K562 (cell line): ENCODE results near the gene RTN4. TPM values are rescaled to one million over a fixed set of nuclear protein-coding genes. Genes with fewer than 3 reads are reported as not detected.

ENCODE experiments used
- DACH1 ChIP-seq: fragments of 450-650 bp; IDR thresholded peaks from 2 replicates; pipeline ENCODE4 v1.6.1; 2018; ENCODE audit not compliant: partially characterized antibody
- DMBX1 ChIP-seq: fragments of 250-450 bp; sonication (Bioruptor Pico); IDR thresholded peaks from 2 replicates; pipeline ENCODE4 v1.8.0; 2022; ENCODE audit warnings: inconsistent platforms, mild to moderate bottlenecking, moderate library complexity, borderline replicate concordance
- ILF3 ChIP-seq: fragments of 450-650 bp; IDR thresholded peaks from 2 replicates; pipeline ENCODE4 v1.6.1; 2018; ENCODE audit warnings: antibody characterized with exemption, mild to moderate bottlenecking, moderate library complexity, borderline replicate concordance
- KAT7 ChIP-seq: sonication (generic); formaldehyde crosslinking; IDR thresholded peaks from 2 replicates; pipeline ENCODE4 v1.8.0; 2022; ENCODE audit warnings: missing genetic modification reagents, mild to moderate bottlenecking, borderline replicate concordance
- KDM1A ChIP-seq, 2 experiments: fragments of 450-650 bp; IDR thresholded peaks; 2 replicates each; pipeline ENCODE4 v1.6.1; 2016; ENCODE audit warnings: mild to moderate bottlenecking in 2 of 2
- MBD2 ChIP-seq: sonication (generic); IDR thresholded peaks from 2 replicates; pipeline ENCODE4 v1.6.1; 2016; ENCODE audit warnings: low read depth, borderline replicate concordance
- NFIC ChIP-seq: fragments of 450-650 bp; IDR thresholded peaks from 2 replicates; pipeline ENCODE4 v1.6.1; 2017; ENCODE audit warnings: mild to moderate bottlenecking, inconsistent platforms
- OTX1 ChIP-seq: fragments of 450-650 bp; formaldehyde crosslinking; IDR thresholded peaks from 2 replicates; pipeline ENCODE4 v1.4.0; 2022; ENCODE audit warnings: mild to moderate bottlenecking
- PTRF ChIP-seq: fragments of 450-650 bp; IDR thresholded peaks from 2 replicates; pipeline ENCODE4 v1.6.1; 2016; ENCODE audit warnings: mild to moderate bottlenecking, missing genetic modification characterization, missing compliant biosample characterization
- SRSF7 ChIP-seq: fragments of 200-400 bp; formaldehyde crosslinking; optimal IDR thresholded peaks from 2 replicates; pipeline ENCODE3; 2017; ENCODE audit warnings: mild to moderate bottlenecking, low read depth, low read length
- ZBTB11 ChIP-seq, 3 experiments: fragments of 200-800 bp in 1 of 3; fragments of 250-450 bp in 1 of 3; fragments of 450-650 bp in 1 of 3; sonication (Bioruptor Pico) in 1 of 3; sonication (Bioruptor generic) in 1 of 3; formaldehyde crosslinking in 1 of 3; IDR thresholded peaks; 2 replicates each; pipeline versions ENCODE4 v1.6.1 to v1.8.0; 2016 to 2022; ENCODE audit warnings: mild to moderate bottlenecking in 2 of 3, missing genetic modification characterization in 2 of 3, missing compliant biosample characterization in 1 of 3, moderate library complexity in 1 of 3
- ZBTB17 ChIP-seq: fragments of 450-650 bp; formaldehyde crosslinking; IDR thresholded peaks from 2 replicates; pipeline ENCODE4 v1.4.0; 2020; ENCODE audit warnings: mild to moderate bottlenecking
- ZNF384 ChIP-seq: IDR thresholded peaks from 2 replicates; pipeline ENCODE4 v1.6.1; 2012; ENCODE audit warnings: low read depth, low read length, improper control_type of control experiment
- ZNF395 ChIP-seq: fragments of 200-800 bp; sonication (Bioruptor generic); IDR thresholded peaks from 2 replicates; pipeline ENCODE4 v1.6.1; 2017; ENCODE audit warnings: missing genetic modification characterization, missing compliant biosample characterization
- ZNF609 ChIP-seq: sonication (generic); formaldehyde crosslinking; IDR thresholded peaks from 2 replicates; pipeline ENCODE4 v1.8.1; 2023; ENCODE audit warnings: missing genetic modification reagents, mild to moderate bottlenecking, borderline replicate concordance
- polyA plus RNA-seq, 8 experiments: library from polyadenylated mRNA; depleted of rRNA in 4 of 8; stranded (reverse) in 5 of 8; unstranded in 3 of 8; fragments of >200 nt; fragmentation: Nextera tagmentation in 2 of 8; fragmentation: Illumina TruSeq in 1 of 8; extraction: Ambion mirVana in 2 of 8; extraction: Trizol in 1 of 8; gene quantifications; 2 replicates each; pipeline versions ENCODE4 v1.2.1 to v1.2.3, GENCODE V29; 2011 to 2014; ENCODE audit warnings: inconsistent platforms in 1 of 8, missing spikeins in 1 of 8
- total RNA-seq, 7 experiments: library from RNA; depleted of rRNA in 6 of 7; stranded (reverse); fragments of >200 nt in 6 of 7; fragmentation: Illumina TruSeq in 2 of 7; extraction: Trizol in 2 of 7; gene quantifications; 2 replicates each; pipeline versions ENCODE4 v1.2.1 to v1.2.3, GENCODE V29; 2011 to 2021; ENCODE audit warnings: low replicate concordance in 1 of 7

The RTN4 gene
- total and polyA plus RNA-seq, 9 of the 15 experiments (the other 6 are each of a cell fraction or from before 2014, with no cell fraction given): 73.0 to 248 (median 116) TPM

- TF ChIP-seq KAT7 (no peak), DMBX1 (CRISPR knock-in tag) (peak; percentile 74; the same call in 1 of the 2 replicates), PTRF (no peak), DACH1 (peak; percentile 75), SRSF7 (no peak), ZNF609 (CRISPR knock-in tag) (no peak), ILF3 (no peak), ZNF395 (CRISPR knock-in tag) (peak; percentile 73; the same call in 1 of the 2 replicates), OTX1 (CRISPR knock-in tag) (0 out of 2 replicates have a peak, but pooled peaks have one; percentile 4), MBD2 (no peak), KDM1A (IDR thresholded peaks at IDR 0.05) (peak; percentile 46 to 68; a peak in 3 of 4 replicates), ZNF384 (no peak), ZBTB11 (CRISPR knock-in tag; IDR thresholded peaks at IDR 0.05) (0 out of 6 replicates have a peak, but pooled peaks of 1 of the 3 experiments have one; percentile 2), ZBTB17 (CRISPR knock-in tag) (no peak), NFIC (no peak)
Measured at GRCh38 chr2:55051026-55051866, 995 bp upstream of the RTN4 start (continued).
